ACC112 (cell line): ENCODE data around the gene SLC35F1.

ENCODE experiments used
- H2AFZ ChIP-seq: fragments of 200-600 bp; sonication (generic); one replicate; pipeline ENCODE4 v1.6.0; 2017; ENCODE audit warnings: antibody characterized with exemption, low read length; ENCODE audit not compliant: unreplicated experiment
- H3K27ac ChIP-seq: fragments of 200-600 bp; sonication (generic); 2 replicates; pipeline ENCODE4 v1.5.1; 2014; ENCODE audit warnings: low read depth, mild to moderate bottlenecking, antibody characterized with exemption, low read length, moderate library complexity
- H3K27me3 ChIP-seq: fragments of 200-600 bp; sonication (generic); 2 replicates; pipeline ENCODE4 v1.6.1; 2014; ENCODE audit warnings: mild to moderate bottlenecking, antibody characterized with exemption, low read length, moderate library complexity, mixed read lengths; ENCODE audit not compliant: insufficient read depth
- H3K36me3 ChIP-seq: fragments of 200-600 bp; sonication (generic); 2 replicates; pipeline ENCODE4 v1.6.1; 2016; ENCODE audit warnings: mild to moderate bottlenecking, antibody characterized with exemption, low read length, moderate library complexity, mixed read lengths; ENCODE audit not compliant: insufficient read depth
- H3K4me1 ChIP-seq: fragments of 200-600 bp; sonication (generic); one replicate; pipeline ENCODE4 v1.6.1; 2016; ENCODE audit warnings: low read length, mixed read lengths; ENCODE audit not compliant: insufficient read depth, unreplicated experiment, control insufficient read depth
- H3K4me3 ChIP-seq: fragments of 200-600 bp; sonication (generic); 2 replicates; pipeline ENCODE4 v1.5.1; 2014; ENCODE audit warnings: mild to moderate bottlenecking, low read depth, low read length
- H3K79me2 ChIP-seq: fragments of 200-600 bp; sonication (generic); one replicate; pipeline ENCODE4 v1.6.0; 2016; ENCODE audit warnings: low read length; ENCODE audit not compliant: control insufficient read depth, unreplicated experiment, insufficient read depth

The SLC35F1 gene

DNA sequence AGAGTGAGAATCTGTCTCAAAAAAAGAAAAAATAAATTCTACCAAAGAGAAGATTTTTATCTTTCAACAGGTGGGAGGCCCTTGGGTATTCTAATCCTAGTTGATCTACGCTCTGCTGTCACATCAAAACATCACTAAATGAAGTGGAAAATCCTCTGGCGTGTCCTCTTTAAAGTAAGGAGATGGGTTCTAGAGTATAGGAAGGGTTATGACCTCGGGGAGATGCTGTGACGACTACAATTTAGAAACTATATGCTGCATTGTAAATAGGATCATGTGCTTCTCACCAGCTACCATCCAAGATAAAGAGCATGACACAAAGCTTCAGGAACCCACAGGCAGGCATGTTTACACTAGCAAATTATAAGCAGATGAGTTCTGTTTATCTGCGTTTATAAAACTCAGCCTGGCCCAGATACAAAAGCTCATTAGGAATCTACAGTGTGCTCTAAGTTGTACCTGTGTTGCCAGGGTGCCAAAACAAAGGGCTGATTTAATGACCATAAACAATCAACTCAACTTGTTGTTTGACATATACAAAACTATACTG lies 443.9 kb downstream of the SLC35F1 start:
- no peaks in the 10 kb centered on the region for H3K4me1 ChIP-seq
- no peak overlapping the region for H3K4me3 ChIP-seq
- 0 out of 2 replicates have a peak, but pooled peaks cover 3% of the 10 kb centered on the region for H3K27me3 ChIP-seq

DNA sequence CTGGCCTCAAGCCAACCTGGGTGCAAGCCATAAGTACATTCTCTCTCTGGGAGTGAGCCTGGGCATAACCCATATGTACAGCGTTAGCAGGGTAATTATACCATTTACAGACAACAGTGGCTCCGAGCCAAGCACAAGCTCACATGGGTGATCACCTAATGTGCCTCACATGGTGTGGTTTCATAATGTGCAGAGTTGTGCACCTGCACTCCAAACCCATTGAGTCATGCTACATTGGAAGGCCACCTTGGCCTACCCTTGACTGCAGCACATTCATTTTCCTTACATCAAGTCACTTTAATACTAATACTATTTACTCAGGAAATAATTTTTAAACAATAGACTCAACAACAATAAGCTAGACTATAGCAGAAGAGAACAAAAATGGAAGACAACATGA lies 446.5 kb downstream of the SLC35F1 start:
- Histone ChIP-seq H2AFZ (no peak overlapping the region), H3K27me3 (0 out of 2 replicates have a peak, but pooled peaks cover under 1% of the 10 kb centered on the region), H3K36me3 (no peaks in the 10 kb centered on the region), H3K79me2 (no peaks in the 10 kb centered on the region), H3K4me3 (no peak overlapping the region), H3K4me1 (no peaks in the 10 kb centered on the region), H3K27ac (no peak overlapping the region)

More for the DNA sequence above, 443.9 kb downstream of the SLC35F1 start:
- H3K27ac ChIP-seq = no peak overlapping the region
- no peaks in the 10 kb centered on the region for H3K79me2 ChIP-seq
- no peak overlapping the region for H2AFZ ChIP-seq
- no peaks in the 10 kb centered on the region for H3K36me3 ChIP-seq

DNA sequence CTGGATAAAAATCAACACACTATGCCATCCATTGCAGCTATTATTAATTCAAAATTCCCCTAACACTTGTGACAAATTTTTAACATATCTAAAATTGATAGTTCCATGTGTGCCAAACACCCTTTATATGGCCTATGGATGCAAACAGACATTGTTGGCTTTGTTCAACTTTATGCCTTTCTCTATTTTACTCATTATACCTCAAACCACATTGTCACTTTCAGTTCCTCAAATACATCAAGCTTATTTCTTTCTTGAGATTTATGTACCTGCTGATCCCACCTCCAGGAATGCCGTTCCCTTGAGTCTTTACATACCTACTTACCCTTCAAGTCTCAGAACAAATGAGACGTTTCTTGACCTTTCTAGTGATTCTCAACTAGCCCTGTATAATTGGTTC lies 447.6 kb downstream of the SLC35F1 start:
- Histone ChIP-seq H3K4me1 (no peaks in the 10 kb centered on the region), H3K27me3 (no peaks in the 10 kb centered on the region), H3K4me3 (no peak overlapping the region), H3K27ac (no peak overlapping the region), H2AFZ (no peak overlapping the region), H3K79me2 (no peaks in the 10 kb centered on the region), H3K36me3 (no peaks in the 10 kb centered on the region)

DNA sequence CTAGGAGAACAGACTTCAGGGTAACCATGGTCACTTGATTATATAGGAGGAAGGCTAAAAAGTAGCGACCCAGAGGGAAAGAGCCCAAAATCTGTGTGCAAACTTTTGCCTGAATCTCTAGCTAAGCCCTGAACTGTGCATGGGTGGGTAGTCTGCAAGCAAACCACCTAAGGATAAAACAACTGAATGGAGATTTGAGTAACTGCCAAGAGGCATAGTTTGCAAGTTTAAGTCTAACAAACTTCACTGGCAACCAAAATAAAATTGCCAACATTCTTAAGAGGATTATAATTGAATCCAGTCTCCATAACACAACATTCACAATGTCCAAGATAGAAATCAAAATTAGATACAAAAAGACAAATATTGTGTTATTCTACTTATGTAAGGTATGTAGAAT lies 449.0 kb downstream of the SLC35F1 start:
- no peaks in the 10 kb centered on the region for H3K79me2 ChIP-seq
- H3K27me3 ChIP-seq = no peaks in the 10 kb centered on the region
- H2AFZ ChIP-seq = no peak overlapping the region
- H3K4me1 ChIP-seq = no peaks in the 10 kb centered on the region
- no peak overlapping the region for H3K27ac ChIP-seq
- H3K4me3 ChIP-seq = no peak overlapping the region
- H3K36me3 ChIP-seq = no peaks in the 10 kb centered on the region

DNA sequence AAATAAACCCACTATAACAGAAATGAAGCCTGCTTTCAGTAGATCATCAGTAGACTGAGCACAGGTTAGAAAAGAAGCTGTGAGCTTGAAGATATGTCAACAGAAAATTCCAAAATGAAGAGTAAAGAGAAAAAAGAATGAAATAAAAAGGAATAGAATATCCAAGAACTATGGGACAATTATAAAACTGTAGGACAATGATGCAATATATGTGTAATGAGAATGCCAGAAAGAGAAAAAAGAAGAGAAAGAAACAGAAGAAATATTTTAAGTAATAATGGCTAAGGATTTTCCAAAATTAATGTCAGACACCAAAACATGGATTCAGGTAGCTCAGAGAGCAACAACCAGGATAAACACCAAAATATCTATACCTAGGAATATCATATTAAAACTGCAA lies 449.6 kb downstream of the SLC35F1 start:
- Histone ChIP-seq H3K27me3 (no peaks in the 10 kb centered on the region), H2AFZ (no peak overlapping the region), H3K4me3 (no peak overlapping the region), H3K36me3 (no peaks in the 10 kb centered on the region), H3K4me1 (no peaks in the 10 kb centered on the region), H3K79me2 (no peaks in the 10 kb centered on the region), H3K27ac (no peak overlapping the region)
